ENCODE results near the gene TFR2.

GRCh38 chr7:100606313-100606712 is 35.0 kb downstream of the TFR2 start:
- TF ChIP-seq CTCF (conservative IDR thresholded peaks at IDR 0.05) (no peak), ZFX (IDR thresholded peaks at IDR 0.05) (no peak)

Measured in C4-2B (cell line).